GM13976 (cell line): ENCODE results near the gene RALY.

Experiments used
- DNase-seq: peaks from one replicate; pipeline ENCODE4 v3.0.0; 2012; ENCODE audit warnings: low spot score
- in situ Hi-C: fragments of 300-500 bp; cut with MboI; formaldehyde crosslinking; loops from one replicate; pipeline ENCODE4 v1.12.0; 2022; ENCODE audit warnings: low sequenced_read_pairs, mixed read lengths, inconsistent platforms; ENCODE audit not compliant: unreplicated experiment
- TF ChIP-seq, protein P1 (sequence below): IDR thresholded peaks from 2 replicates; pipeline ENCODE4 v1.5.1; 2012; ENCODE audit warnings: borderline replicate concordance, mild to moderate bottlenecking; ENCODE audit not compliant: insufficient read depth; ENCODE audit errors: extremely low read depth, missing control alignments, control extremely low read depth

Gene RALY

DNA sequence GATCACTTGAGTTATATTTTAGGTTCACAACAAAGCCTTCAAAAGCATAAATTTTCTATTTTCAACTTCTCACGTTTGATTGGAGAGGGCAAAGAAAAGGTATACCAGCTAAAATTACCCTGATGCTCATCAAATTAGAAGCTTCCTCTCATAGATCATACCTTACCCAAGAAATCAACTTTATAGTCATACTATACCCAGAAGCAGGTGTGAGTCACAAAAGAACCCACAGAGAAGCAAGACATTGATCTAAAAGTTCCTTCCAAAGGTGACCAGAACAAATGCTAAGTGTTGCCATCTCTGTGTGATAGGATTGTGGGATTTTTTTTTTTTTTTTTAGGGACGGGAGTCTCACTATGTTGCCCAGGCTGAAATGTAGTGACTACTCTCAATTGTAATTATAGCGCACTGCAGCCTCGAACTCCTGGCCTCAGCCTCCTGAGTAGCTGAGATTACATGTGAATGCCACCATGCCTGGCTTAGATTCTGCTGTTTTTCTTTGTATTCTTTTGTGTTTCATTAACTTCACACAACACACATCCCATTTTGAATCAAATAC is 115.0 kb downstream of the RALY start:
- no peak for DNase-seq
- in situ Hi-C loops, result no loop called here
- TF ChIP-seq, protein P1, sequence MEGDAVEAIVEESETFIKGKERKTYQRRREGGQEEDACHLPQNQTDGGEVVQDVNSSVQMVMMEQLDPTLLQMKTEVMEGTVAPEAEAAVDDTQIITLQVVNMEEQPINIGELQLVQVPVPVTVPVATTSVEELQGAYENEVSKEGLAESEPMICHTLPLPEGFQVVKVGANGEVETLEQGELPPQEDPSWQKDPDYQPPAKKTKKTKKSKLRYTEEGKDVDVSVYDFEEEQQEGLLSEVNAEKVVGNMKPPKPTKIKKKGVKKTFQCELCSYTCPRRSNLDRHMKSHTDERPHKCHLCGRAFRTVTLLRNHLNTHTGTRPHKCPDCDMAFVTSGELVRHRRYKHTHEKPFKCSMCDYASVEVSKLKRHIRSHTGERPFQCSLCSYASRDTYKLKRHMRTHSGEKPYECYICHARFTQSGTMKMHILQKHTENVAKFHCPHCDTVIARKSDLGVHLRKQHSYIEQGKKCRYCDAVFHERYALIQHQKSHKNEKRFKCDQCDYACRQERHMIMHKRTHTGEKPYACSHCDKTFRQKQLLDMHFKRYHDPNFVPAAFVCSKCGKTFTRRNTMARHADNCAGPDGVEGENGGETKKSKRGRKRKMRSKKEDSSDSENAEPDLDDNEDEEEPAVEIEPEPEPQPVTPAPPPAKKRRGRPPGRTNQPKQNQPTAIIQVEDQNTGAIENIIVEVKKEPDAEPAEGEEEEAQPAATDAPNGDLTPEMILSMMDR, result no peak

DNA sequence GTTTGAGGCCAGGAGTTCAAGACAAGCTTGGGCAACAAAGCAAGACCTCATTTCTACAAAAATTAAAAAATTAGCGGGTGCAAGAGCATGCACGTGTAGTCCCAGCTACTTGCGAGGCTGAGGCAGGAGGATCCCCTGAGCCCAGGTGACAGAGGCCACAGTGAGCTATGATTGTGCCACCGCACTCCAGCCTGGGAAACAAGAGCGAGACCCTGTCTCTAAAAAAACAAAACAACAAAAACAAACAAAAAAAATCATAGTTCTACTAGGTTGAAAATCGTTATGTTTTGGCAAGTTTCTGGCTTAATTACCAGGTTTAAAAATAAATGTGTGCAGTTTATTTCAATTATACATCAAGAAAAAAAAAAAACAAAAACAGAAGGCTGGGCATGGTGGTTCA is 115.7 kb downstream of the RALY start:
- TF ChIP-seq, protein P1, result no peak
- DNase-seq, result no peak
- in situ Hi-C loops, result no loop called here

DNA sequence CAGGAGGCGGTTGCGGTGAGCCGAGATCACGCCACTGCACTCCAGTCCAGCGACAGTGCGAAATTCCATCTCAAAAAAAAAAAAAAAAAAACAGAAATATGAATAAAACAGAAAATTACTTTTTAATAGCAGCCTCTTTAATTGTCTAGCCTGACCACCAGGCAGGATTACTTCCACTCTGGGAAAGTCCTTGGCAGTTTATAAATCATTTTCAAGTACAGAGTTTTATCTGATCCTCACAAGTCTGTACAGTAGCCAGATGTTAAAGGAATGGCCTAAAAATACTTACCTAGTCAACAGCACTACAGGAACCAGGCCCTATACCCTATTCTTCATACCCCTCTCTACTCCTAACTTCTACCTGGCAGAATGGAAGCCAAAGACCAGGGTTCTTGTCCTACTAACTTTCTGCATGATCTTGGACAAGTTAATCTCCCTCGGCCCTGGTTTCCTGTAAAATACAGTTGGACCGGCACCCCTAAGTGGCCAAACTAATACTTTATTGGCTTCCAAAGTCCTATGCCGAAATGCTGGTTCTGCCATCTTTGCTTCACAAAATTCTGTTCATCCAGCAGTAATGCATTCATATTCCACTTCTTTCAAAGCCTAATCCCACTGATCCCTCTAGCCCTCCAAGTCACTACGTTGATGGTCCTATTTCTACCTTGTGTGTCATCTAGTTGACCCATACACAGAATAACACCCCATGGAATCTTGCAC is 116.5 kb downstream of the RALY start:
- in situ Hi-C loops, result no loop called here
- TF ChIP-seq, protein P1, result no peak
- no peak for DNase-seq

DNA sequence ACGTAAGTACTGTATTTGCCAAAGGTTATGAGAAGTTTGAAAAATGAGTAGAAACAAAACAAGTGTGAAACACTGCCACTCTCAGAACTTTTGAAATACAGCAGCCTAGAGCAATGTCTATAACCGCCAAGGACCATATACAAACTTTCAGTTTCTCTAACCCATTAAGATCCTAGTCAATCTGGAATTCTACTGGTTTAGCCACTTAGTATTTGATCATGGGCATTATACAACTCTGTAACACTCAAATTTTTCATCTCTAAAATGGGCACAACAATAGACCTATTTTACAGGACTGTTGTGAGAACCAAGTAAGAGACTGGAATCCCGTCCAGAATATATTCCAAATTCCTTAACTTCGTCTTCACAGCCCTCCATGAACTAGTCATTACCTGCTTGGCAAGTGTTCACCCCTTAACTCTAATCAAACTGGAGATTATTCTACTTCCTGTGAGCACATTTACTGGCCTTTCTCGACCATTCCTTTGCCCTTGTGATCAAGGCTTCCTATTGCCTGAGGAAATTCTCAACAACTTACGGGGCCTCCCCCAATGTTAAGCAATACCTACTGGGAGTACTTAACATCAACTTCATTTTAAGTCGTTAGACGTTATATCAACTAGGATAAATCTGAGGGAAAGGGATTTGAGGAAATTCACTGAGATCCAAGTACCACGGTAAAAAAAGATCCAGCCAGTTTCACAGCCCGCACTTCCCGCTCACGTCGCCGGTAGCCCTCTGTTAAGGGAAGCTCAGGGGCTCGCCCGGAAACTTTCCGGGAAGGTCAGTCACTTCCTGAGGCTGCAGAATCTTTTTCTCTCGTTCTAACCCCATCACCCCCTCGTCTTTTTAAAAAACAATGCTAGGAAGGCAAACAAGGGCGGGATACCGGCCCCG is 117.3 kb downstream of the RALY start:
- in situ Hi-C loops, result no loop called here
- peak; percentile 47 for DNase-seq
- TF ChIP-seq, protein P1, result no peak

DNA sequence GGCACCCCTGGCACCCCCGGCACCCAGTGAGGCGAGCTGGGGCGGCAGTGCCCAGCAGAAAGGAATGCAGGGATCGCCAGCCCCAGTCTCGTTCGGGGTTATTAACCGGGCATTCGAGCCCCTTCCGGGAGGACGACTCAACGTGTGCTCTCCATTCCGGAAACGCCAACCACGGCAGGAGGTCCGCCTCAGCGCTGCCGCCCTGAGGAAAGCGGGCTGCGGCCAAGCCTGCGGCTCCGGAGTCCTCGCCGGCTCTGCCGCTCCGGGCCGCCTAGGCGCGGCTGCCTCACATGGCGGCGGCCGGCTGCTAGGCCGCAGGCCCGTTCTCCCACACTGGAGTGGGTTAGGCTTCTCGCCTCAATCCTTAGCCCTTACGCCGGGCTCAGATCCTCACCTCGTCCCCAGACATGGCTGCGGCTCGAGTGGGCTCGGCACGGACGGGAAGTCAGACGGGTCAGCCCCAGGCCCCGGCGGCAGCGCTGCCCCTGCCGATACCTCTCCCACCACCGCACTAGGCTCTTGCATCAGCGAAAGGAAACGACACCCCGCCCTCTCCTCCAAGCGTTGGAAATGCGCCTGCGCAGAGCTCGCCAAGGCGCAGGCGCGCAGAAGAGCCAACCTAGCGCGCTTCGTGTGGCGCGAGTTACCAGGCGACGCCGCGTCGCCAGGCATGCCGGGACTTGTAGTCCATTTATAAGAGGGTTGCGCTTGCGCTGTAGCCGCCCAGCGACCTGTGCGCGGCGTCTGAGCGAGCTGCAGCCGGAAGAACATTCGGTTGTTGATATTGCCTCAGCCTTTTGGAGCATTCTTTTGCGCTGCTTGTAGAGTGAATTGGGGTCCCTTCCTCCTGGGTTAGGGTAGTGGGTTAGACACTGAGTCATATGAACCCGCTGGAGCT is 118.2 kb downstream of the RALY start, which contains the start of gene EIF2S2:
Gene EIF2S2 (minus strand): TSS at position 542 of the 898 bp plus-strand sequence. CDS start 133 bp downstream, at position 409.
- DNase-seq, result peak; percentile 98
- TF ChIP-seq, protein P1, result no peak
- in situ Hi-C loops, result no loop called here
